Suppressor macrophage (primary cell): ENCODE results near the gene MORN5.

Source experiments
- DNase-seq, 4 experiments: peaks; one replicate each; pipeline ENCODE4 v3.0.0-alpha.2; 2020 to 2022

MORN5 gene

GRCh38 chr9:122239722-122240121 lies 80.0 kb downstream of the MORN5 start:
- DNase-seq: no peak

- DNase-seq: no peak
Measured at GRCh38 chr9:122244349-122244748, 84.6 kb downstream of the MORN5 start.

GRCh38 chr9:122246666-122247065 lies 87.0 kb downstream of the MORN5 start:
- no peak for DNase-seq

GRCh38 chr9:122248448-122248865 lies 88.7 kb downstream of the MORN5 start:
- DNase-seq: no peak
